CD4-positive, CD25-positive, alpha-beta regulatory T cell (primary cell): ENCODE data around the gene CDKN3. TPM values are rescaled to one million over a fixed set of nuclear protein-coding genes. Genes with fewer than 3 reads are reported as not detected.
"Not testable (repeated sequence)": the region's sequence is repeated elsewhere in the genome, so short reads cannot be mapped to it uniquely, and the experiment has no call there.

Experiments
- ATAC-seq, 2 donors: fragments of 150-1000 bp; cut with Tn5 transposase; one replicate each; pipeline ENCODE4 v1.10.0; 2021; ENCODE audit warnings: low read depth in 2 of 2, moderate number of reproducible peaks in 2 of 2, moderate library complexity in 1 of 2
- DNase-seq, 3 donors: peaks; one replicate each; pipeline versions ENCODE4 v3.0.0 to v3.0.0-alpha.2; 2012 to 2022; ENCODE audit warnings: mixed read lengths in 1 of 3
- H3K27ac ChIP-seq: one replicate; pipeline ENCODE4 v1.7.0; 2013; ENCODE audit warnings: mild to moderate bottlenecking, low read length; ENCODE audit not compliant: insufficient read depth, poor library complexity, severe bottlenecking
- H3K27me3 ChIP-seq: one replicate; pipeline ENCODE4 v1.7.0; 2013; ENCODE audit warnings: low read length; ENCODE audit not compliant: control insufficient read depth, insufficient read depth
- H3K36me3 ChIP-seq: one replicate; pipeline ENCODE4 v1.7.0; 2013; ENCODE audit warnings: mild to moderate bottlenecking, low read length, moderate library complexity; ENCODE audit not compliant: control insufficient read depth, insufficient read depth
- H3K4me1 ChIP-seq: 2 replicates; pipeline ENCODE4 v1.7.0; 2013; ENCODE audit warnings: mild to moderate bottlenecking, low read length; ENCODE audit not compliant: insufficient read depth, control insufficient read depth, poor library complexity, severe bottlenecking
- H3K4me3 ChIP-seq: one replicate; pipeline ENCODE4 v1.7.0; 2013; ENCODE audit warnings: low read depth, mild to moderate bottlenecking, low read length, moderate library complexity
- H3K9me3 ChIP-seq, 2 experiments: 1 replicate in 1 of 2; 2 replicates in 1 of 2; pipeline ENCODE4 v1.7.0; 2013; ENCODE audit warnings: low read length in 2 of 2, mild to moderate bottlenecking in 1 of 2, moderate library complexity in 1 of 2; ENCODE audit not compliant: control insufficient read depth in 2 of 2
- H3K27ac Mint-ChIP-seq, 3 donors: one replicate each; pipeline ENCODE4 v1.8.0; 2020 to 2022; ENCODE audit warnings: mild to moderate bottlenecking in 3 of 3, mixed read lengths in 3 of 3, moderate library complexity in 2 of 3
- H3K27me3 Mint-ChIP-seq: one replicate; pipeline ENCODE4 v1.8.0; 2022; ENCODE audit warnings: mild to moderate bottlenecking, mixed read lengths
- H3K36me3 Mint-ChIP-seq: one replicate; pipeline ENCODE4 v1.8.0; 2020; ENCODE audit warnings: mixed read lengths
- H3K4me1 Mint-ChIP-seq, 4 donors: one replicate each; pipeline ENCODE4 v1.8.0; 2020 to 2022; ENCODE audit warnings: mixed read lengths in 4 of 4, mild to moderate bottlenecking in 1 of 4
- H3K4me3 Mint-ChIP-seq, 4 donors: one replicate each; pipeline ENCODE4 v1.8.0; 2020 to 2022; ENCODE audit warnings: mild to moderate bottlenecking in 4 of 4, mixed read lengths in 4 of 4, moderate library complexity in 3 of 4
- H3K9me3 Mint-ChIP-seq, 7 donors: one replicate each; pipeline ENCODE4 v1.8.0; 2020 to 2022; ENCODE audit warnings: mixed read lengths in 7 of 7, mild to moderate bottlenecking in 3 of 7, moderate library complexity in 2 of 7
- polyA plus RNA-seq, 4 donors: library from polyadenylated mRNA; unstranded; fragments of 300-500 nt; fragmentation: Illumina TruSeq; gene quantifications; one replicate each; pipeline ENCODE4 v1.2.3, GENCODE V29; 2021
- total RNA-seq: library from RNA; stranded (reverse); gene quantifications from one replicate; pipeline ENCODE4 v1.2.3, GENCODE V29; 2022

The CDKN3 gene
- total and polyA plus RNA-seq, 5 donors from 2014 or later = 9.3 to 20.7 (median 14.2) TPM

GRCh38 chr14:54374117-54374884, 22.5 kb upstream of the CDKN3 start:
- Mint-ChIP-seq H3K36me3 (peaks cover 3% of the 10 kb centered on the region), H3K27ac (no peak overlapping the region), H3K9me3 (no peaks in the 10 kb centered on the region), H3K4me1 (no peaks in the 10 kb centered on the region), H3K4me3 (no peak overlapping the region), H3K27me3 (peaks cover 46% of the 10 kb centered on the region)
- H3K27me3 ChIP-seq = peaks cover 3% of the 10 kb centered on the region
- no peak for ATAC-seq
- no peaks in the 10 kb centered on the region for H3K4me1 ChIP-seq
- H3K9me3 ChIP-seq = no peaks in the 10 kb centered on the region
- DNase-seq = no peak
- H3K4me3 ChIP-seq = no peak overlapping the region
- H3K27ac ChIP-seq = no peak overlapping the region
- no peaks in the 10 kb centered on the region for H3K36me3 ChIP-seq

DNA sequence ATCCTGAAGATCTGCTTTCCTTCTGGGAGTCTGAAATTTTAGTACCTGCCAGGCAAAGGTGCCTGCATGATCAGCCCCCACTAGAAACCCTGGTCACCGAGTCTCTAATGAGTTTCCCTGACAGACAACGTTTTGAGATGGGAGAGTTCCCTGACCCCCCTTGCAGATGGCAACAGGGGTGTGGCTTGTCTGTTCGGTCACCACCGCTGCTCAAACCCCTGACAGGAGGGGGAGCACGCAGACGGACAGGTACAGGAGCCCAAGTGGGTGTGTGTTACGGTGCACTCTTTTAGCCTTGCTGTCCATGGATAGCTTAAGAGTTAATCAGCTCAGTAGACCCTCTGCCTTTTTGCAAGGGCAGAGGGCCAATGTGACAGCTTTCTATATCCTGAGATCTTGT, 19.3 kb upstream of the CDKN3 start:
- peaks cover 3% of the 10 kb centered on the region for H3K36me3 Mint-ChIP-seq
- Histone ChIP-seq H3K27ac (no peak overlapping the region), H3K27me3 (peaks cover 3% of the 10 kb centered on the region), H3K9me3 (peaks cover 0 to 2% of the 10 kb centered on the region in 2 experiments), H3K4me3 (no peak overlapping the region), H3K36me3 (no peaks in the 10 kb centered on the region), H3K4me1 (no peaks in the 10 kb centered on the region)
- DNase-seq = no peak
- H3K4me3 Mint-ChIP-seq = no peak overlapping the region
- peaks cover 46% of the 10 kb centered on the region for H3K27me3 Mint-ChIP-seq
- H3K27ac Mint-ChIP-seq = no peak overlapping the region
- no peaks in the 10 kb centered on the region for H3K4me1 Mint-ChIP-seq
- H3K9me3 Mint-ChIP-seq = peaks cover 0 to 5% (median 0%) of the 10 kb centered on the region in 7 donors
- ATAC-seq = no peak

GRCh38 chr14:54378893-54379292, 17.9 kb upstream of the CDKN3 start:
- H3K27me3 ChIP-seq, ATAC-seq, DNase-seq, H3K4me1 Mint-ChIP-seq, H3K4me3 Mint-ChIP-seq, H3K27ac Mint-ChIP-seq, H3K4me1 ChIP-seq, H3K4me3 ChIP-seq, H3K9me3 Mint-ChIP-seq, H3K36me3 Mint-ChIP-seq, H3K36me3 ChIP-seq, H3K27ac ChIP-seq, H3K9me3 ChIP-seq: not testable (repeated sequence)
- peaks cover 46% of the 10 kb centered on the region for H3K27me3 Mint-ChIP-seq

GRCh38 chr14:54380558-54380957, 16.2 kb upstream of the CDKN3 start:
- H3K4me1 Mint-ChIP-seq, H3K9me3 Mint-ChIP-seq, ATAC-seq, H3K4me3 ChIP-seq, H3K4me1 ChIP-seq, H3K27ac Mint-ChIP-seq, H3K4me3 Mint-ChIP-seq, H3K27me3 ChIP-seq, H3K36me3 ChIP-seq, H3K27ac ChIP-seq, DNase-seq, H3K9me3 ChIP-seq, H3K36me3 Mint-ChIP-seq: not testable (repeated sequence)
- peaks cover 49% of the 10 kb centered on the region for H3K27me3 Mint-ChIP-seq

GRCh38 chr14:54381821-54382220, 15.0 kb upstream of the CDKN3 start:
- Histone ChIP-seq H3K9me3 (peaks cover 0 to 2% of the 10 kb centered on the region in 2 experiments), H3K27ac (no peak overlapping the region), H3K27me3 (peaks cover 2% of the 10 kb centered on the region), H3K4me1 (no peaks in the 10 kb centered on the region), H3K4me3 (no peak overlapping the region), H3K36me3 (no peaks in the 10 kb centered on the region)
- DNase-seq = no peak
- Mint-ChIP-seq H3K4me1 (no peaks in the 10 kb centered on the region), H3K27me3 (peaks cover 51% of the 10 kb centered on the region), H3K9me3 (peaks cover 0 to 5% (median 0%) of the 10 kb centered on the region in 7 donors), H3K27ac (no peak overlapping the region), H3K4me3 (no peak overlapping the region), H3K36me3 (peaks cover 7% of the 10 kb centered on the region)
- no peak for ATAC-seq

- Histone ChIP-seq H3K4me3 (no peak overlapping the region), H3K36me3 (no peaks in the 10 kb centered on the region), H3K27ac (no peak overlapping the region), H3K27me3 (peaks cover 13% of the 10 kb centered on the region), H3K4me1 (no peaks in the 10 kb centered on the region), H3K9me3 (peaks cover 0 to 2% of the 10 kb centered on the region in 2 experiments)
- Mint-ChIP-seq H3K9me3 (peaks cover 0 to 5% (median 0%) of the 10 kb centered on the region in 7 donors), H3K27me3 (peaks cover 58% of the 10 kb centered on the region), H3K4me1 (no peaks in the 10 kb centered on the region), H3K4me3 (no peak overlapping the region), H3K27ac (no peak overlapping the region), H3K36me3 (peaks cover 7% of the 10 kb centered on the region)
- no peak for DNase-seq
- no peak for ATAC-seq
Measured at GRCh38 chr14:54383835-54384234, 13.0 kb upstream of the CDKN3 start.

DNA sequence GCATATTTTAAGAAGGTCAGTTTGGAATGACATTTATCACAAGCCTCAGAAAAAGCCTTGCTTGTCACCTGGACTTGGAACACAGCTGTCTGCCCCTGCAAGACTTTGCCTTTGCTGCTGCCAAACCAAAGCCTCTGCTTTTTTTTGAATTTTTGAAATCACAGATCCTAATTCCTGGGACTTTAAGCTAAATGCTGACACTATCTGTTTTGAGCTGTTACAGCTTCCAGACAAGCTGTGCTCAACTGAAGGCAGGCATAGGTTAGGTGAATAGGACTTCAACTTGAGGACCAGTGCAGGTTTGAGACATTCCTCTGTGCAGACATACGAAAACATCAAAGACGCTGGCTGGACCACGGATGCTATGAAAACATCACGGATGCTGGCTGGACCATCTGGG, 11.3 kb upstream of the CDKN3 start:
- H3K36me3 Mint-ChIP-seq = peaks cover 4% of the 10 kb centered on the region
- DNase-seq (no peak), ATAC-seq (no peak)
- peaks cover 0 to 1% of the 10 kb centered on the region in 2 experiments for H3K9me3 ChIP-seq
- H3K27ac ChIP-seq = no peak overlapping the region
- H3K9me3 Mint-ChIP-seq = peaks cover 0 to 3% (median 0%) of the 10 kb centered on the region in 7 donors
- no peaks in the 10 kb centered on the region for H3K36me3 ChIP-seq
- no peak overlapping the region for H3K27ac Mint-ChIP-seq
- peaks cover 13% of the 10 kb centered on the region for H3K27me3 ChIP-seq
- no peak overlapping the region for H3K4me3 ChIP-seq
- H3K27me3 Mint-ChIP-seq = peaks cover 41% of the 10 kb centered on the region
- no peaks in the 10 kb centered on the region for H3K4me1 Mint-ChIP-seq
- no peaks in the 10 kb centered on the region for H3K4me1 ChIP-seq
- no peak overlapping the region for H3K4me3 Mint-ChIP-seq

DNA sequence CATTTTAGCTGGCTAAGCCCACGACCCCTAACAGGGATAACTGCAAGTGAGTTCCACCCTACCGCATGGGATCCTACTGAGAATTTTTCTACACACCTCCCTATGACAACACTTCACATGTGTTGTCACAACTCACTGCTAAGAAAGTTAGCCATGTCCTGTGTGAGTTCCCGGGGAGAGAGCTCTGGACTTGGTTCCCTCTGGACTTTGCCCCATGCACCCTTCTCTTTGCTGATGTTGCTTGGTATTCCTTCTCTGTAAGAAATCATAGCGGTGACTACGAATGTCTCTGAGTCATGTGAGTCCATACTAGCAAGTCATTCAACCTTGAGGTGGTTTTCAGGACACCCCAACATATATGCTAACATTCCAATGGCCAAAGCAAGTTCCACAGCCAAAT, 9.5 kb upstream of the CDKN3 start:
- peaks cover 4% of the 10 kb centered on the region for H3K36me3 Mint-ChIP-seq
- H3K4me3 ChIP-seq = no peak overlapping the region
- no peaks in the 10 kb centered on the region for H3K9me3 ChIP-seq
- peaks cover 36% of the 10 kb centered on the region for H3K27me3 Mint-ChIP-seq
- H3K27ac ChIP-seq = no peak overlapping the region
- peaks cover 13% of the 10 kb centered on the region for H3K27me3 ChIP-seq
- no peak overlapping the region for H3K4me3 Mint-ChIP-seq
- H3K27ac Mint-ChIP-seq = no peak overlapping the region
- no peak for ATAC-seq
- H3K9me3 Mint-ChIP-seq = peaks cover 0 to 2% (median 0%) of the 10 kb centered on the region in 7 donors
- DNase-seq = no peak
- H3K4me1 Mint-ChIP-seq = no peaks in the 10 kb centered on the region
- no peaks in the 10 kb centered on the region for H3K4me1 ChIP-seq
- no peaks in the 10 kb centered on the region for H3K36me3 ChIP-seq
